ENCODE results near the gene FAM3B.

Gene FAM3B

DNA sequence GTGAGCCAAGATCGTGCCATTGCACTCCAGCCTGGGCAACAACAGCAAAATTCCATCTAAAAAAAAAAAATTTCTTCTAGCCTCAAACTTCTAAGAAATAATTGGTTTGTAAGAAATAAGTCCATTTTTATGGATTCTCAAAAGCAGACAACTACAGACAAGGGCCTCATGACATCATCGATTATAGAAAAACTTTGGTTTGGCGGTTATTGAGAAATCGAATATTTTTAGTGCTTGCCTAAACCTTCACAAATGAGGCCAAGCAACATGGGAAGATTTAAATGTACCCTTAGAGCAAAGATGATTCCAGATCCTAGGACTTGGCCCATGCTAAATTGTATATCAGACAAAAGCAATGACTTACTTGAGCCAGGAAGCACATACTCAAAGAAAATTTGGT, 81.7 kb downstream of the FAM3B start:
- DNase-seq (ENCODE audit: low spot score), result no peak

DNA sequence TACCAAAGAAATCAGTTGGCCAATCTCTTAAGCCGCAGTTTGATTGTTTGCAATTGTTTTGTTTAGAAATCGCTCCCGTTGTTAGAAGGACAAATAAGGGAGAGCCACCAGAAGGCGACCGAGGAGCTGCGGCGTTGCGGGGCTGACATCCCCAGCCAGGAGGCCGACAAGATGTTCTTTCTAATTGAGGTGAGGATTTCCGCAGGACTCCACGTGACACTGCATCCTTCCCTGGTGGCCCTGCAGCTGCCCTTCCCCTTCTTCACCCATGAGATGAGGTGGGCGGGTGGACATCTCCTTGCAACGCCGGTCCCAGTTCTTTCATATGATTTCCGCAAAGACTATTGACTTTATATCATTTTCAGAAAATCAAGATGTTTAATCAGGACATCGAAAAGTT, 82.2 kb downstream of the FAM3B start:
- DNase-seq (ENCODE audit: low spot score), result no peak

DNA sequence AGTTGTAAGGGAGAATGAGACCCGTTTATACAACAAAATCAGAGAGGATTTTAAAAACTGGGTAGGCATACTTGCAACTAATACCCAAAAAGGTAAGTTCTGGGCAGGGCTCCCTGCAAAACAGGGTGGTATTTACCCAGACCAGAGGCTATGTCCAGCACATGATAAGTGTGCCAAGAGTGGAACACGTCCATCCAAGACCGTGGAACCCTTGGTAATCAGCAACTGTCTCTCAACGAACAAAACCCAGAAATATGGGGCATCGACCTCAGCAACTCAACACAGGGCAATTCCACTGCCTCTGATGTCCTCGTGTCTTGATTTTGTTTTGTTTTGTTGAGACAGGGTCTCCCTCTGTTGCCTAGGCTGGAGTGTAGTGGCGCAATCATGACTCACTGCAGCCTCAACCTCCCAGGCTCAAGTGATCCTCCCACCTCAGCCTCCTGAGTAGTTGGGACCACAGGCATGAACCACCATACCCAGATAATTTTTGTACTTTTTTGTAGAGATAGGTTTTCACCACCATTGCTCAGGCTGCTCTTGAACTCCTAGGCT, 82.7 kb downstream of the FAM3B start:
- DNase-seq (ENCODE audit: low spot score), result no peak

DNA sequence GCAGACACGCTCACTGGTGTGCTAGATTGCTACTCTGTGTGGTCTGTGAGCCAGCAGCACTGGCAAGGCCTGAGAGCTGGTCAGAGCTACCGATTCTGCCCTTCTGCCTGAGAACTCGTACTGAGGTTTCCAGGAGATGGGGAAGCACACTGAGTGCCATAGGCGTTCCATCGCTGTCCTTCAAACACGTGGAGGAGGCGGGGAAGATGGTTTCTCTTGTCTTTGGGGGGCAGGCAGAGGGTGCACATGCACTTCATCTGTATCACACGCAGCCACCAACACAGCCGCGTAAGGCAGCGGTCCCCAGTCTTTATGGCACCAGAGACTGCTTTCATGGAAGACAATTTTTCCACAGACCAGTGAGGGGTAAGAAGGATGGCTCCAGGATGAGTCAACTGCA, 85.6 kb downstream of the FAM3B start:
- no peak for DNase-seq (ENCODE audit: low spot score)

DNA sequence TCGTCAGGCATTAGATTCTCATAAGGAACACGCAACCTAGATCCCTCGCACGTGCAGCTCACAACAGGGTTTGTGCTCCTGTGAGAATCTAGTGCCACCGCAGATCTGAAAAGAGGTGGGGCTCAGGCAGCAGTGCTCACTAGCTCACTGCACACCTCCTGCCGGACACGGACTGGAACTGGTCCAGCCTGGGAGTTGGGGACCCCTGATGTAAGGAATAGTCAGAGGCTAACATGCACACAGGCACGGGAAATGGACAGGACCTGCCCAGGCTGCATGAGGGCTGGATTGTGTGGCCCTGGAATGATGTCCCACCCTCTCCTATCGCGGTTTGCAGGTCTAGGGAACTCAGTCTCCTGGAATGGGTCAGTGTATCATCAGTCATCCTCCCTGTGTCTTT, 86.2 kb downstream of the FAM3B start:
- DNase-seq (ENCODE audit: low spot score), result no peak

DNA sequence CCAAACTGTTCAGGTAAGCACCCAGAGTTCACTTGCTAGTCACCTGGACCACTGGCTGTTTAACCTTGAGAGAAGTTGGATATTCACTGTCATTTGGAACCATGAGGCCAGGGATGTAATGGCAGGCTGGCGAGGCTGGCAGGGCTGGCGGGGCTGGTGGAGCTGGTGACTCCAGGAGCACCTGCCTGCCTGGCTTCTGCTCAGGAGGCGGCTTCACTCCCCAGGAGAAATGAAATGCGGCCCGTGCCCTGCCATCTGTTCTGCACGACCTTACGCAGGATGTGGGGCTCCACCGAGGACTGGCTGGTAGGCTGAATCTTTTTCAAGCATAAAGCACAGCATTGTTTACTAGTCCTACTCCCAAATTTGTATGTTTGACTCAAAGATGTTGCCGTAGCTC, 86.7 kb downstream of the FAM3B start:
- DNase-seq (ENCODE audit: low spot score), result no peak

DNA sequence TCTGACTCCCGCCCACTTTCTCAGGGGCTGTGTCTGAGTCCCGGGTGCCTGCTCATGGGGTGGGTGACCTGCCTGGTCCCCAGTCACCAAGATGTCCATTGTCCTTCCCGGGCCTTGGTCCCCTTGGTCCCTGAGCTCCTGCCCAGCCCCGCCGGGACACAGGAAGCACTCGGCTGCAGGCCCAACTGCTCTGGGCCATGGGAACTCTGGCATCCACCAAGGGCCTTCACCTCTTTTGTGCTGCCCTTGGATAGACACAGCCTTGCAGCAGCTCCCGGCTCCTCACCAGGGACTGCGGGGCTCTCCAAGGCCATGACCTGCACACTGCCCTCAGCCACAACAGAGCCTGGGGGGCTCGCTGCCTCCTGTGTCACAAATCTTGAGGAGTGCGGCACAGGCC, 87.4 kb downstream of the FAM3B start:
- DNase-seq (ENCODE audit: low spot score), result no peak

DNA sequence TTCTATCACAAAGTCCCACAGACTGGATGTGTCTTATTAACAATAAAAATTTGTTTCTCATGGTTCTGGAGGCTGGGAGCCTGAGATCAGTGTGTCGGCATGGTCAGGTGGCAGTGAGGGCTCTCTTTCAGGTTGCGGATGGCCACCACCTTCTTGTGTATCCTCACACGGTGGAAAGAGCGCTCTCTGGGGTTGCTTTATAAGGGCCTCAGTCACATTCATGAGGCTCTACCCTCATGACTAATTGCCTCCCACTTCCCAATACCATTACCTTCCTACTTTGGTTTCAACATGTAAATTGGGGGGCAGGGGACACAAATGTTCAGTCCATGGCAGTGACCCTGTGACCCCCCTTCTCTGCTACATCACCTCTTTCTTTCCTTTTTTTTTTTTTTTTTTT, 88.7 kb downstream of the FAM3B start:
- DNase-seq (ENCODE audit: low spot score), result no peak

DNA sequence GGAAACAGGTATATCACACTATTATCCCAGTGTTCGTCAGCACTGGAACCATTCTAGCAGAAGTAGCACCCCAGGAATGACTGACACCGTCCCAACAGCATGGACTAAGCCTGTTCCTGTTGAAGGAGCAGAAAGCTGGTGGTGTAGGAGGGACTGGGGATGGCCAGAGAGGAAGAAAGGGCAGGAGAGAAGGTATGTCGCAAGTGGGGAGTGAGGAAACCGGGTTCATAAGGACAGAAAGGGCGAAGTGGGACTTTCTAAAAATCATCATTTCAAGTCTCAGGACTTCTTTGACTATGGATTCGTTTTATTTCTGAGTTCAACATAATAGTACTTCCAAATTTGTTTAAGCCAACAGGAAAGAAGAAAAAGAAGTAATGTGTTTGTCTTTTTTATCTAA, 89.7 kb downstream of the FAM3B start:
- no peak for DNase-seq (ENCODE audit: low spot score)

All from D341Med (cell line).